GM20000 (cell line): Measurements from ENCODE around the gene MAP3K8.

Experiments used
- DNase-seq: peaks from one replicate; pipeline ENCODE4 v3.0.0; 2012; ENCODE audit warnings: low spot score
- CTCF ChIP-seq: IDR thresholded peaks from 2 replicates; pipeline ENCODE4 v1.5.1; 2012; ENCODE audit warnings: mild to moderate bottlenecking, control low read depth; ENCODE audit errors: extremely low read depth, missing control alignments

MAP3K8 gene

GRCh38 chr10:30411263-30411662 is 22.7 kb upstream of the MAP3K8 start:
- no peak for TF ChIP-seq CTCF
- no peak for DNase-seq

GRCh38 chr10:30412901-30413300 is 21.1 kb upstream of the MAP3K8 start:
- no peak for TF ChIP-seq CTCF
- no peak for DNase-seq

GRCh38 chr10:30413996-30414576 is 19.9 kb upstream of the MAP3K8 start:
- peak; percentile 54 for TF ChIP-seq CTCF
- peak; percentile 69 for DNase-seq

GRCh38 chr10:30415593-30415992 is 18.4 kb upstream of the MAP3K8 start:
- DNase-seq, result no peak
- TF ChIP-seq CTCF, result no peak

- DNase-seq, result no peak
- no peak for TF ChIP-seq CTCF
Measured at GRCh38 chr10:30417301-30417700, 16.7 kb upstream of the MAP3K8 start.

- DNase-seq, result no peak
- no peak for TF ChIP-seq CTCF
Measured at GRCh38 chr10:30420266-30420665, 13.7 kb upstream of the MAP3K8 start.

GRCh38 chr10:30420766-30421165 is 13.2 kb upstream of the MAP3K8 start:
- no peak for TF ChIP-seq CTCF
- DNase-seq, result no peak
